Epithelial cell of esophagus (primary cell): ENCODE results near the gene CLSTN3.

Experiments used
- DNase-seq: peaks from one replicate; pipeline ENCODE4 v3.0.0; 2010; ENCODE audit warnings: low read depth
- H3K4me3 ChIP-seq: 2 replicates; pipeline ENCODE4 v1.5.1; 2011; ENCODE audit warnings: mild to moderate bottlenecking, low read length, control low read depth
- CTCF ChIP-seq: IDR thresholded peaks from 2 replicates; pipeline ENCODE4 v1.5.1; 2011; ENCODE audit warnings: low read depth, mild to moderate bottlenecking, low read length, control low read depth, inconsistent platforms; ENCODE audit not compliant: insufficient read depth; ENCODE audit errors: missing control alignments

The CLSTN3 gene

GRCh38 chr12:7129872-7130691 is at the start of gene CLSTN3:
Gene CLSTN3 (plus strand): TSS chr12:7130371. CDS start chr12:7130649, 278 bp downstream.
- DNase-seq, result peak; percentile 90
- no peak for TF ChIP-seq CTCF
- H3K4me3 ChIP-seq, result peak within 1 kb of the TSS; percentile 84

- DNase-seq, result no peak
- no peak overlapping the region for H3K4me3 ChIP-seq
- TF ChIP-seq CTCF, result no peak
These were observed 49.1 kb upstream of the CLSTN3 start for GRCh38 chr12:7081037-7081436.

GRCh38 chr12:7083125-7083524 is 47.0 kb upstream of the CLSTN3 start:
- TF ChIP-seq CTCF, result no peak
- no peak for DNase-seq
- no peak overlapping the region for H3K4me3 ChIP-seq

GRCh38 chr12:7089196-7089871 is 40.8 kb upstream of the CLSTN3 start:
- TF ChIP-seq CTCF, result no peak
- H3K4me3 ChIP-seq, result no peak overlapping the region
- no peak for DNase-seq

DNA sequence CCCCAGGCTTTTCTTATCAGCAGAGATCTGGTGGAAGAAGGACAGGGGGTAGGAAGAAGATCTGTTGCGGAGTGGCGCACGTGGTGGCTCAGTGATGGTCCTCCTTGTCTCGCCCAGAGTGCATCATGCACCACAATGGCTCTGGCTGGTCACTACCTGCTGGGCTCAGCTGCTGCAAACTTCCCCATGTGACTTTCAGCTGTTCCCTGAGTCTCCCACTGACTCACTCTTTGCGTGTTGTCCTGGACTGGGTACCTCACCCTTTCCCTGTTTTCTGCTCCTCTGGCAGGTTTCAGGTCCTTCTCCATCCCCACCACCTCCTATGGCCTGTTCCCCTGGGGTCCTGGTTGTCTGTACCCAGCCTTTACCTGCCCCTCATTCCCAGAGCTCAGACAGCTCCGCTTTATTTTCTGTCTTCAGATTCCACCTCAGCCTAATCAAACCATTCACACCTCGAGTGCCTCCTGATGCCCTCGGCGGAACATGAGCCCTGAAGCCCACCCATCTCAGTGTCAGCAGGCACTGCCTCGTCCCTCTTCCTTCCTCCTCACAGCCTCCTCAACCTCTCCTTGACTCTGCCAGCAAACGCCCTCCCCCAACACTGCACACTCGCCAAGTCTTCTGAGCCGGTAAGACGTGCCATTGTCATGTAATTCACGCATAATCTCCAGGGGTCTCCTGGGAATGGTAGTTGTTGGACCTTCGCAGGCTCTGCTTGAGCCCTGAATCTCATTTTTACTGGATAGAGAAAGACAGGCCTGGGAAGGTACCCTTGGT is 39.8 kb upstream of the CLSTN3 start:
- DNase-seq, result peak; percentile 50
- no peak overlapping the region for H3K4me3 ChIP-seq
- TF ChIP-seq CTCF, result no peak

DNA sequence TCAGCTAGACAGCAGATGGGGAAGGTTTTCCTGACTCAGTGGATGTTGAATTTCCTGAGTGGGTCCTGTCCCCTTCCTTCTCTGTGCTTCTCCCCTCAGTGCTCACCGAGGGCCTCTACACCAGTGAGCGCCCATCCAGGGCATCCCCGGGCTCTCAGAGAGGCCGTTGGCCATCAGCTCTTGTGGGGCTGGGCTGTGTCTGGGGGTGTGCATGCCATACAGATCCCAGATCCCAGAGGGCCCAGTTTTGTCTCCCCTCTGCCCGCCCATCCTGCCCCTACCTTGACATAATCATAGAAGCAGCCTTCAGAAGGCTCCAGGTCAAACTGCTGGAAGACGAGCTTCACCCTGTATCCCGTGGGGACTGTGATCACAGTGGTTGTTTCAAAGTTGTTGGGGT is 39.0 kb upstream of the CLSTN3 start:
- no peak overlapping the region for H3K4me3 ChIP-seq
- no peak for DNase-seq
- no peak for TF ChIP-seq CTCF
